IMR-90 (cell line): ENCODE results near the gene ATG9B. TPM values are rescaled to one million over a fixed set of nuclear protein-coding genes. Genes with fewer than 3 reads are reported as not detected.

Experiments
- ATAC-seq: fragments of 200-7000 bp; cut with Tn5 transposase; 2 replicates; pipeline ENCODE4 v1.9.1; 2020; ENCODE audit warnings: low read depth, mild to moderate bottlenecking, moderate library complexity
- BruUV-seq: library from RNA; stranded (reverse); fragments of 400-500 nt; replicated peaks from 2 replicates; lab custom pipeline; 2021; lab: Mats Ljungman, UMichigan
- CTCF ChIA-PET: fragments of 300-600 bp; formaldehyde crosslinking; extraction: SDS; loops from one replicate; lab custom pipeline; 2021; ENCODE audit warnings: antibody characterized with exemption; lab: Yijun Ruan, JAX
- POLR2A ChIA-PET: fragments of 300-600 bp; sonication (Branson Sonifier 250); formaldehyde crosslinking; loops from one replicate; lab custom pipeline; 2022; ENCODE audit warnings: antibody characterized with exemption; ENCODE audit not compliant: unreplicated experiment; lab: Charles Lee
- DNase-seq: peaks from one replicate; pipeline ENCODE4 v3.0.0; 2013
- H2AFZ ChIP-seq: replicated peaks from 2 replicates; pipeline ENCODE3; 2013; ENCODE audit warnings: low read length, mild to moderate bottlenecking; ENCODE audit not compliant: poor library complexity
- H2AK5ac ChIP-seq: 2 replicates; pipeline ENCODE4 v1.6.1; 2013; ENCODE audit warnings: low read depth, low read length, inconsistent platforms
- H2AK9ac ChIP-seq: replicated peaks from 2 replicates; pipeline ENCODE3; 2013; ENCODE audit warnings: mild to moderate bottlenecking, low read depth, low read length, moderate library complexity; ENCODE audit not compliant: poor library complexity
- H2BK120ac ChIP-seq: 2 replicates; pipeline ENCODE4 v1.6.1; 2013; ENCODE audit warnings: low read depth, low read length, inconsistent platforms
- H2BK15ac ChIP-seq: 3 replicates; pipeline ENCODE4 v1.6.1; 2013; ENCODE audit warnings: low read depth, low read length, inconsistent platforms
- H2BK20ac ChIP-seq: 2 replicates; pipeline ENCODE4 v1.6.1; 2013; ENCODE audit warnings: low read depth, mild to moderate bottlenecking, inconsistent platforms, low read length, moderate library complexity
- H2BK5ac ChIP-seq: 2 replicates; pipeline ENCODE4 v1.6.1; 2013; ENCODE audit warnings: mild to moderate bottlenecking, low read depth, low read length, inconsistent platforms; ENCODE audit not compliant: poor library complexity, severe bottlenecking
- H3K14ac ChIP-seq: replicated peaks from 2 replicates; pipeline ENCODE4 v1.6.1; 2013; ENCODE audit warnings: low read depth, low read length, inconsistent platforms
- H3K18ac ChIP-seq: 2 replicates; pipeline ENCODE4 v1.6.1; 2013; ENCODE audit warnings: low read depth, low read length, control low read depth
- H3K23ac ChIP-seq: 2 replicates; pipeline ENCODE4 v1.6.1; 2013; ENCODE audit warnings: low read depth, low read length, inconsistent platforms
- H3K27ac ChIP-seq: 2 replicates; pipeline ENCODE4 v1.5.1; 2013; ENCODE audit warnings: mild to moderate bottlenecking, control low read depth, low read length; ENCODE audit not compliant: insufficient read depth
- H3K27me3 ChIP-seq: 2 replicates; pipeline ENCODE4 v1.6.1; 2013; ENCODE audit warnings: low read length; ENCODE audit not compliant: control insufficient read depth, insufficient read depth
- H3K36me3 ChIP-seq: 2 replicates; pipeline ENCODE4 v1.6.1; 2013; ENCODE audit warnings: low read length, mixed read lengths; ENCODE audit not compliant: control insufficient read depth, insufficient read depth
- H3K4ac ChIP-seq: 2 replicates; pipeline ENCODE4 v1.6.1; 2013; ENCODE audit warnings: low read depth, low read length, inconsistent platforms
- H3K4me1 ChIP-seq: 2 replicates; pipeline ENCODE4 v1.6.1; 2013; ENCODE audit warnings: low read length, mixed read lengths; ENCODE audit not compliant: control insufficient read depth, insufficient read depth
- H3K4me2 ChIP-seq: 2 replicates; pipeline ENCODE4 v1.6.1; 2013; ENCODE audit warnings: low read depth, mild to moderate bottlenecking, control low read depth, low read length, moderate library complexity
- H3K4me3 ChIP-seq: 2 replicates; pipeline ENCODE4 v1.5.1; 2013; ENCODE audit warnings: low read depth, mild to moderate bottlenecking, control low read depth, low read length, moderate library complexity; ENCODE audit not compliant: insufficient read depth
- H3K56ac ChIP-seq: 2 replicates; pipeline ENCODE4 v1.6.1; 2013; ENCODE audit warnings: low read length, inconsistent platforms; ENCODE audit not compliant: insufficient read depth; ENCODE audit errors: extremely low read depth
- H3K79me1 ChIP-seq, 2 experiments: 2 replicates each; pipeline ENCODE4 v1.6.1; 2013; ENCODE audit warnings: low read length in 2 of 2, inconsistent platforms in 1 of 2, low read depth in 1 of 2
- H3K9ac ChIP-seq: 2 replicates; pipeline ENCODE4 v1.6.1; 2013; ENCODE audit warnings: low read depth, low read length, control low read depth
- H3K9me1 ChIP-seq: 2 replicates; pipeline ENCODE4 v1.6.1; 2013; ENCODE audit warnings: low read length, inconsistent platforms; ENCODE audit not compliant: insufficient read depth
- H3K9me3 ChIP-seq: 2 replicates; pipeline ENCODE4 v1.6.1; 2013; ENCODE audit warnings: low read length; ENCODE audit not compliant: control insufficient read depth, insufficient read depth
- H4K20me1 ChIP-seq: 2 replicates; pipeline ENCODE4 v1.6.1; 2013; ENCODE audit warnings: low read length, inconsistent platforms; ENCODE audit not compliant: insufficient read depth
- H4K5ac ChIP-seq: 2 replicates; pipeline ENCODE4 v1.6.1; 2013; ENCODE audit warnings: mild to moderate bottlenecking, low read depth, low read length, control low read depth
- H4K8ac ChIP-seq, 2 experiments: 2 replicates each; pipeline ENCODE4 v1.6.1; 2013; ENCODE audit warnings: low read depth in 2 of 2, low read length in 2 of 2, control low read depth in 1 of 2, inconsistent platforms in 1 of 2
- H4K91ac ChIP-seq: 2 replicates; pipeline ENCODE4 v1.6.1; 2013; ENCODE audit warnings: low read depth, low read length, inconsistent platforms; ENCODE audit not compliant: insufficient read depth
- ELK1 ChIP-seq: fragments of 150-350 bp; IDR thresholded peaks from 2 replicates; pipeline ENCODE4 v1.6.1; 2016; ENCODE audit warnings: low read depth, mild to moderate bottlenecking, low read length, moderate library complexity, borderline replicate concordance
- POLR2A ChIP-seq: IDR thresholded peaks from 2 replicates; pipeline ENCODE4 v1.6.1; 2012; ENCODE audit warnings: mild to moderate bottlenecking, low read depth, low read length
- USF2 ChIP-seq: fragments of 150-350 bp; IDR thresholded peaks from 2 replicates; pipeline ENCODE4 v1.6.1; 2017; ENCODE audit warnings: mild to moderate bottlenecking, antibody characterized with exemption, low read length, low read depth
- WGBS, 2 experiments: methylation state at CpG; one replicate each; pipeline versions ENCODE4 v1.1.5 to v1.1.7; 2013; ENCODE audit warnings: missing lambda C conversion rate in 2 of 2; ENCODE audit not compliant: insufficient read length in 1 of 2; ENCODE audit errors: extremely low coverage in 2 of 2; 5-methylcytosine and 5-hydroxymethylcytosine counted together
- dilution Hi-C: fragments of 300-500 bp; cut with HindIII; formaldehyde crosslinking; loops from one replicate; pipeline ENCODE4 v1.14.3; 2018; ENCODE audit warnings: low sequenced_read_pairs; ENCODE audit not compliant: unreplicated experiment
- in situ Hi-C: fragments of 300-500 bp; cut with MboI; formaldehyde crosslinking; loops from 3 replicates; pipeline ENCODE4 v1.14.3; 2019; ENCODE audit warnings: low sequenced_read_pairs, inconsistent platforms, mixed read lengths
- intact Hi-C: fragments of 100-400 bp; cut with micrococcal nuclease; formaldehyde crosslinking; loops from 2 replicates; pipeline ENCODE4 v1.10.0; 2022
- polyA plus RNA-seq, 3 experiments: library from polyadenylated mRNA; depleted of rRNA; stranded (reverse); fragments of >200 nt; gene quantifications; 2 replicates each; pipeline ENCODE4 v1.2.3, GENCODE V29; 2012; ENCODE audit warnings: low replicate concordance in 1 of 3
- total RNA-seq: library from RNA; depleted of rRNA; stranded (reverse); fragments of >200 nt; gene quantifications from 2 replicates; pipeline ENCODE4 v1.2.3, GENCODE V29; 2012

ATG9B gene
- total and polyA plus RNA-seq, 2 of the 4 experiments (the other 2 are of a cell fraction) = 0.18 to 0.91 TPM

- Histone ChIP-seq H3K4me3 (no peak overlapping the region), H4K20me1 (peaks cover 16% of the 10 kb centered on the region), H3K9me1 (peaks cover 6% of the 10 kb centered on the region; the same call in 1 of the 2 replicates), H3K9ac (no peak overlapping the region), H3K56ac (no peak overlapping the region), H2BK15ac (no peak overlapping the region), H2BK20ac (no peak overlapping the region), H3K79me1 (no peaks in the 10 kb centered on the region), H3K23ac (no peak overlapping the region), H3K36me3 (peaks cover 12% of the 10 kb centered on the region; the same call in 1 of the 2 replicates), H3K18ac (no peak overlapping the region), H3K4me1 (peaks cover 11% of the 10 kb centered on the region; the same call in 1 of the 2 replicates), H2BK5ac (no peak overlapping the region), H3K27ac (no peak overlapping the region), H2AK5ac (no peak overlapping the region), H3K4ac (no peak overlapping the region), H4K91ac (no peak overlapping the region), H2AFZ (no peak overlapping the region), H2BK120ac (no peak overlapping the region), H4K8ac (no peak overlapping the region), H3K14ac (no peak overlapping the region), H3K9me3 (no peaks in the 10 kb centered on the region), H3K27me3 (no peaks in the 10 kb centered on the region; the same call in 1 of the 2 replicates), H2AK9ac (no peak overlapping the region), H4K5ac (no peak overlapping the region), H3K4me2 (no peak overlapping the region)
- intact Hi-C loops (no loop called here), dilution Hi-C loops (no loop called here), in situ Hi-C loops (no loop called here)
- ATAC-seq (no peak), DNase-seq (no peak)
- ChIA-PET CTCF (no interaction called here), POLR2A (no interaction called here)
- no peak for TF ChIP-seq POLR2A
- TF ChIP-seq USF2 = no peak
- no peak for TF ChIP-seq ELK1
- no TSS peak for BruUV-seq
- no CpG with 5 or more reads among the region's 11 CpGs for WGBS, 2 experiments
These were observed 21.0 kb upstream of the ATG9B start for GRCh38 chr7:151045262-151045661.
